IMR-90 (cell line): ENCODE results near the gene CENPT. TPM values are rescaled to one million over a fixed set of nuclear protein-coding genes. Genes with fewer than 3 reads are reported as not detected.

Experiments
- ATAC-seq: fragments of 200-7000 bp; cut with Tn5 transposase; 2 replicates; pipeline ENCODE4 v1.9.1; 2020; ENCODE audit warnings: low read depth, mild to moderate bottlenecking, moderate library complexity
- BruUV-seq: library from RNA; stranded (reverse); fragments of 400-500 nt; replicated peaks from 2 replicates; lab custom pipeline; 2021; lab: Mats Ljungman, UMichigan
- CTCF ChIA-PET: fragments of 300-600 bp; formaldehyde crosslinking; extraction: SDS; loops from one replicate; lab custom pipeline; 2021; ENCODE audit warnings: antibody characterized with exemption; lab: Yijun Ruan, JAX
- POLR2A ChIA-PET: fragments of 300-600 bp; sonication (Branson Sonifier 250); formaldehyde crosslinking; loops from one replicate; lab custom pipeline; 2022; ENCODE audit warnings: antibody characterized with exemption; ENCODE audit not compliant: unreplicated experiment; lab: Charles Lee
- DNase-seq: peaks from one replicate; pipeline ENCODE4 v3.0.0; 2013
- H2AFZ ChIP-seq: replicated peaks from 2 replicates; pipeline ENCODE3; 2013; ENCODE audit warnings: low read length, mild to moderate bottlenecking; ENCODE audit not compliant: poor library complexity
- H2AK5ac ChIP-seq: 2 replicates; pipeline ENCODE4 v1.6.1; 2013; ENCODE audit warnings: low read depth, low read length, inconsistent platforms
- H2AK9ac ChIP-seq: replicated peaks from 2 replicates; pipeline ENCODE3; 2013; ENCODE audit warnings: mild to moderate bottlenecking, low read depth, low read length, moderate library complexity; ENCODE audit not compliant: poor library complexity
- H2BK120ac ChIP-seq: 2 replicates; pipeline ENCODE4 v1.6.1; 2013; ENCODE audit warnings: low read depth, low read length, inconsistent platforms
- H2BK15ac ChIP-seq: 3 replicates; pipeline ENCODE4 v1.6.1; 2013; ENCODE audit warnings: low read depth, low read length, inconsistent platforms
- H2BK20ac ChIP-seq: 2 replicates; pipeline ENCODE4 v1.6.1; 2013; ENCODE audit warnings: low read depth, mild to moderate bottlenecking, inconsistent platforms, low read length, moderate library complexity
- H2BK5ac ChIP-seq: 2 replicates; pipeline ENCODE4 v1.6.1; 2013; ENCODE audit warnings: mild to moderate bottlenecking, low read depth, low read length, inconsistent platforms; ENCODE audit not compliant: poor library complexity, severe bottlenecking
- H3K14ac ChIP-seq: replicated peaks from 2 replicates; pipeline ENCODE4 v1.6.1; 2013; ENCODE audit warnings: low read depth, low read length, inconsistent platforms
- H3K18ac ChIP-seq: 2 replicates; pipeline ENCODE4 v1.6.1; 2013; ENCODE audit warnings: low read depth, low read length, control low read depth
- H3K23ac ChIP-seq: 2 replicates; pipeline ENCODE4 v1.6.1; 2013; ENCODE audit warnings: low read depth, low read length, inconsistent platforms
- H3K27ac ChIP-seq: 2 replicates; pipeline ENCODE4 v1.5.1; 2013; ENCODE audit warnings: mild to moderate bottlenecking, control low read depth, low read length; ENCODE audit not compliant: insufficient read depth
- H3K27me3 ChIP-seq: 2 replicates; pipeline ENCODE4 v1.6.1; 2013; ENCODE audit warnings: low read length; ENCODE audit not compliant: control insufficient read depth, insufficient read depth
- H3K36me3 ChIP-seq: 2 replicates; pipeline ENCODE4 v1.6.1; 2013; ENCODE audit warnings: low read length, mixed read lengths; ENCODE audit not compliant: control insufficient read depth, insufficient read depth
- H3K4ac ChIP-seq: 2 replicates; pipeline ENCODE4 v1.6.1; 2013; ENCODE audit warnings: low read depth, low read length, inconsistent platforms
- H3K4me1 ChIP-seq: 2 replicates; pipeline ENCODE4 v1.6.1; 2013; ENCODE audit warnings: low read length, mixed read lengths; ENCODE audit not compliant: control insufficient read depth, insufficient read depth
- H3K4me2 ChIP-seq: 2 replicates; pipeline ENCODE4 v1.6.1; 2013; ENCODE audit warnings: low read depth, mild to moderate bottlenecking, control low read depth, low read length, moderate library complexity
- H3K4me3 ChIP-seq: 2 replicates; pipeline ENCODE4 v1.5.1; 2013; ENCODE audit warnings: low read depth, mild to moderate bottlenecking, control low read depth, low read length, moderate library complexity; ENCODE audit not compliant: insufficient read depth
- H3K56ac ChIP-seq: 2 replicates; pipeline ENCODE4 v1.6.1; 2013; ENCODE audit warnings: low read length, inconsistent platforms; ENCODE audit not compliant: insufficient read depth; ENCODE audit errors: extremely low read depth
- H3K79me1 ChIP-seq, 2 experiments: 2 replicates each; pipeline ENCODE4 v1.6.1; 2013; ENCODE audit warnings: low read length in 2 of 2, inconsistent platforms in 1 of 2, low read depth in 1 of 2
- H3K9ac ChIP-seq: 2 replicates; pipeline ENCODE4 v1.6.1; 2013; ENCODE audit warnings: low read depth, low read length, control low read depth
- H3K9me1 ChIP-seq: 2 replicates; pipeline ENCODE4 v1.6.1; 2013; ENCODE audit warnings: low read length, inconsistent platforms; ENCODE audit not compliant: insufficient read depth
- H3K9me3 ChIP-seq: 2 replicates; pipeline ENCODE4 v1.6.1; 2013; ENCODE audit warnings: low read length; ENCODE audit not compliant: control insufficient read depth, insufficient read depth
- H4K20me1 ChIP-seq: 2 replicates; pipeline ENCODE4 v1.6.1; 2013; ENCODE audit warnings: low read length, inconsistent platforms; ENCODE audit not compliant: insufficient read depth
- H4K5ac ChIP-seq: 2 replicates; pipeline ENCODE4 v1.6.1; 2013; ENCODE audit warnings: mild to moderate bottlenecking, low read depth, low read length, control low read depth
- H4K8ac ChIP-seq, 2 experiments: 2 replicates each; pipeline ENCODE4 v1.6.1; 2013; ENCODE audit warnings: low read depth in 2 of 2, low read length in 2 of 2, control low read depth in 1 of 2, inconsistent platforms in 1 of 2
- H4K91ac ChIP-seq: 2 replicates; pipeline ENCODE4 v1.6.1; 2013; ENCODE audit warnings: low read depth, low read length, inconsistent platforms; ENCODE audit not compliant: insufficient read depth
- CEBPB ChIP-seq: IDR thresholded peaks from 2 replicates; pipeline ENCODE4 v1.6.1; 2012; ENCODE audit warnings: low read depth, low read length, improper control_type of control experiment
- CHD1 ChIP-seq: IDR thresholded peaks from 2 replicates; pipeline ENCODE4 v1.6.1; 2012; ENCODE audit warnings: low read depth, low read length, improper control_type of control experiment
- FOS ChIP-seq: fragments of 150-350 bp; IDR thresholded peaks from 2 replicates; pipeline ENCODE4 v1.6.1; 2016; ENCODE audit warnings: low read depth, low read length
- MAFK ChIP-seq: IDR thresholded peaks from 2 replicates; pipeline ENCODE4 v1.6.1; 2012; ENCODE audit warnings: low read depth, low read length, improper control_type of control experiment
- MAZ ChIP-seq: IDR thresholded peaks from 2 replicates; pipeline ENCODE4 v1.6.1; 2012; ENCODE audit warnings: low read depth, mild to moderate bottlenecking, low read length, improper control_type of control experiment, moderate library complexity, borderline replicate concordance
- MXI1 ChIP-seq: IDR thresholded peaks from 2 replicates; pipeline ENCODE4 v1.6.1; 2012; ENCODE audit warnings: low read depth, mild to moderate bottlenecking, low read length, moderate library complexity, borderline replicate concordance
- NFE2L2 ChIP-seq: fragments of 150-350 bp; IDR thresholded peaks from 2 replicates; pipeline ENCODE4 v1.6.1; 2016; ENCODE audit warnings: low read depth, mild to moderate bottlenecking, low read length
- POLR2A ChIP-seq: IDR thresholded peaks from 2 replicates; pipeline ENCODE4 v1.6.1; 2012; ENCODE audit warnings: mild to moderate bottlenecking, low read depth, low read length
- RAD21 ChIP-seq: IDR thresholded peaks from 2 replicates; pipeline ENCODE4 v1.6.1; 2012; ENCODE audit warnings: low read length, improper control_type of control experiment
- RCOR1 ChIP-seq: IDR thresholded peaks from 2 replicates; pipeline ENCODE4 v1.6.1; 2012; ENCODE audit warnings: mild to moderate bottlenecking, low read length, improper control_type of control experiment; ENCODE audit not compliant: insufficient replicate concordance
- RFX5 ChIP-seq: IDR thresholded peaks from 2 replicates; pipeline ENCODE4 v1.8.0; 2012; ENCODE audit warnings: low read depth, mild to moderate bottlenecking, low read length, moderate library complexity
- SMC3 ChIP-seq: fragments of 150-350 bp; IDR thresholded peaks from 2 replicates; pipeline ENCODE4 v1.6.1; 2016; ENCODE audit warnings: low read depth, mild to moderate bottlenecking, antibody characterized with exemption, low read length, moderate library complexity
- USF2 ChIP-seq: fragments of 150-350 bp; IDR thresholded peaks from 2 replicates; pipeline ENCODE4 v1.6.1; 2017; ENCODE audit warnings: mild to moderate bottlenecking, antibody characterized with exemption, low read length, low read depth
- WGBS, 2 experiments: methylation state at CpG; one replicate each; pipeline versions ENCODE4 v1.1.5 to v1.1.7; 2013; ENCODE audit warnings: missing lambda C conversion rate in 2 of 2; ENCODE audit not compliant: insufficient read length in 1 of 2; ENCODE audit errors: extremely low coverage in 2 of 2; 5-methylcytosine and 5-hydroxymethylcytosine counted together
- dilution Hi-C: fragments of 300-500 bp; cut with HindIII; formaldehyde crosslinking; loops from one replicate; pipeline ENCODE4 v1.14.3; 2018; ENCODE audit warnings: low sequenced_read_pairs; ENCODE audit not compliant: unreplicated experiment
- in situ Hi-C: fragments of 300-500 bp; cut with MboI; formaldehyde crosslinking; loops from 3 replicates; pipeline ENCODE4 v1.14.3; 2019; ENCODE audit warnings: low sequenced_read_pairs, inconsistent platforms, mixed read lengths
- intact Hi-C: fragments of 100-400 bp; cut with micrococcal nuclease; formaldehyde crosslinking; loops from 2 replicates; pipeline ENCODE4 v1.10.0; 2022
- polyA plus RNA-seq, 3 experiments: library from polyadenylated mRNA; depleted of rRNA; stranded (reverse); fragments of >200 nt; gene quantifications; 2 replicates each; pipeline ENCODE4 v1.2.3, GENCODE V29; 2012; ENCODE audit warnings: low replicate concordance in 1 of 3
- total RNA-seq: library from RNA; depleted of rRNA; stranded (reverse); fragments of >200 nt; gene quantifications from 2 replicates; pipeline ENCODE4 v1.2.3, GENCODE V29; 2012
- TF ChIP-seq, protein P1 (sequence below): fragments of 150-350 bp; IDR thresholded peaks from 2 replicates; pipeline ENCODE4 v1.6.1; 2016; ENCODE audit warnings: low read depth, mild to moderate bottlenecking, low read length, moderate library complexity, borderline replicate concordance
- TF ChIP-seq, protein P2 (sequence below): conservative IDR thresholded peaks from 2 replicates; pipeline ENCODE4 v1.5.1; 2012; ENCODE audit warnings: mild to moderate bottlenecking, low read depth, low read length, improper control_type of control experiment

CENPT gene
- total and polyA plus RNA-seq, 2 of the 4 experiments (the other 2 are of a cell fraction), result 33.3 to 83.1 TPM

- Histone ChIP-seq H4K8ac (no peak overlapping the region), H3K27ac (no peak overlapping the region), H3K4me3 (no peak overlapping the region), H3K4me1 (peaks cover 1% of the 10 kb centered on the region), H3K14ac (no peak overlapping the region), H2BK20ac (no peak overlapping the region), H3K4ac (no peak overlapping the region), H4K5ac (no peak overlapping the region), H2AK5ac (no peak overlapping the region), H4K91ac (no peak overlapping the region), H3K36me3 (no peaks in the 10 kb centered on the region), H2BK5ac (no peak overlapping the region), H3K27me3 (no peaks in the 10 kb centered on the region), H3K4me2 (no peak overlapping the region), H3K9me3 (no peaks in the 10 kb centered on the region), H3K23ac (no peak overlapping the region), H2AFZ (no peak overlapping the region), H2BK120ac (no peak overlapping the region), H3K9me1 (peaks cover 7% of the 10 kb centered on the region; the same call in 1 of the 2 replicates), H3K9ac (no peak overlapping the region), H4K20me1 (peaks cover 2% of the 10 kb centered on the region; the same call in 1 of the 2 replicates), H2AK9ac (no peak overlapping the region), H3K56ac (no peak overlapping the region), H3K18ac (no peak overlapping the region), H2BK15ac (no peak overlapping the region), H3K79me1 (peaks cover 3 to 20% of the 10 kb centered on the region in 2 experiments; a peak in 3 of 4 replicates)
- ChIA-PET POLR2A (no interaction called here), CTCF (no interaction called here)
- ATAC-seq (no peak), DNase-seq (no peak)
- TF ChIP-seq CEBPB, result no peak
- TF ChIP-seq RCOR1, result no peak
- TF ChIP-seq FOS, result no peak
- TF ChIP-seq RAD21, result no peak
- TF ChIP-seq CHD1, result no peak
- no peak for TF ChIP-seq MAZ
- TF ChIP-seq NFE2L2, result no peak
- no peak for TF ChIP-seq USF2
- no peak for TF ChIP-seq RFX5
- no peak for TF ChIP-seq POLR2A
- TF ChIP-seq SMC3, result no peak
- TF ChIP-seq, protein P1, sequence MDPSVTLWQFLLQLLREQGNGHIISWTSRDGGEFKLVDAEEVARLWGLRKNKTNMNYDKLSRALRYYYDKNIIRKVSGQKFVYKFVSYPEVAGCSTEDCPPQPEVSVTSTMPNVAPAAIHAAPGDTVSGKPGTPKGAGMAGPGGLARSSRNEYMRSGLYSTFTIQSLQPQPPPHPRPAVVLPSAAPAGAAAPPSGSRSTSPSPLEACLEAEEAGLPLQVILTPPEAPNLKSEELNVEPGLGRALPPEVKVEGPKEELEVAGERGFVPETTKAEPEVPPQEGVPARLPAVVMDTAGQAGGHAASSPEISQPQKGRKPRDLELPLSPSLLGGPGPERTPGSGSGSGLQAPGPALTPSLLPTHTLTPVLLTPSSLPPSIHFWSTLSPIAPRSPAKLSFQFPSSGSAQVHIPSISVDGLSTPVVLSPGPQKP, result no peak
- no peak for TF ChIP-seq MXI1
- TF ChIP-seq, protein P2, sequence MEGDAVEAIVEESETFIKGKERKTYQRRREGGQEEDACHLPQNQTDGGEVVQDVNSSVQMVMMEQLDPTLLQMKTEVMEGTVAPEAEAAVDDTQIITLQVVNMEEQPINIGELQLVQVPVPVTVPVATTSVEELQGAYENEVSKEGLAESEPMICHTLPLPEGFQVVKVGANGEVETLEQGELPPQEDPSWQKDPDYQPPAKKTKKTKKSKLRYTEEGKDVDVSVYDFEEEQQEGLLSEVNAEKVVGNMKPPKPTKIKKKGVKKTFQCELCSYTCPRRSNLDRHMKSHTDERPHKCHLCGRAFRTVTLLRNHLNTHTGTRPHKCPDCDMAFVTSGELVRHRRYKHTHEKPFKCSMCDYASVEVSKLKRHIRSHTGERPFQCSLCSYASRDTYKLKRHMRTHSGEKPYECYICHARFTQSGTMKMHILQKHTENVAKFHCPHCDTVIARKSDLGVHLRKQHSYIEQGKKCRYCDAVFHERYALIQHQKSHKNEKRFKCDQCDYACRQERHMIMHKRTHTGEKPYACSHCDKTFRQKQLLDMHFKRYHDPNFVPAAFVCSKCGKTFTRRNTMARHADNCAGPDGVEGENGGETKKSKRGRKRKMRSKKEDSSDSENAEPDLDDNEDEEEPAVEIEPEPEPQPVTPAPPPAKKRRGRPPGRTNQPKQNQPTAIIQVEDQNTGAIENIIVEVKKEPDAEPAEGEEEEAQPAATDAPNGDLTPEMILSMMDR, result no peak
- TF ChIP-seq MAFK, result no peak
- dilution Hi-C loops (no loop called here), intact Hi-C loops (no loop called here), in situ Hi-C loops (no loop called here)
- BruUV-seq, result no TSS peak
- 93% methylated on average over 2 of the region's 2 CpGs; no CpG with 5 or more reads in 1 of the 2 experiments for WGBS, 2 experiments
Measured at GRCh38 chr16:67837811-67838210, 9.7 kb downstream of the CENPT start.
